ENCODE measurements around the gene ASIC5.
"Not testable (repeated sequence)": the region's sequence is repeated elsewhere in the genome, so short reads cannot be mapped to it uniquely, and the experiment has no call there.

The ASIC5 gene

DNA sequence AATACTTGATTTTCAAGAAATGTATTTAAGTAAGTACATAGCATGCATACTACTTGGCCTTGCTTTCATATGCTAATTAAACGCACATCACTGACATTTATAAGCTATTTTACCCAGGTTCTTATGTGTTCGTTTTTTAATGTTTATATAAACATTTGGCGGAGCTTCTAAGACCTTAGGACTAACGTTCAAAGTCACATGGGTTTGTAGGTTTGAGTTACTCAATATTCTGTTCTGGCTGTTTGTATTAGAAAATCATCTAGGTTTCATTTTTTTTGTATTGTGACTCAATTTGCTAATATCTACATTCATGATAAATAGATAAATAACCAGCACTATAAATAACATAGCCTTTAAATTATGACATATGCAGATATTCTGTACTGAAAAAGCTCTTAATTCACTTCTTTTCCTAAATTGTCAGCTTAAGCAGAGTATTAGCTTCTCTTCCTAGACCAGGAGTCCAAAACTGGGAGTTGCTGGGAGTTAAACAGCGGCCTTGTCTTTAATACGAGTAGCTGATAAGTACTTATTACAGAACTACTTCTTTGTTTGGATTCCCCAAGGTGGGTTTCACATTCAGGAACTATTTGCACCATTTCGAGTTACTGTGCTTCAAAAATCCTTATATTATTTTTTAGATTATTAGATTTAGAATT lies 65.3 kb downstream of the ASIC5 start:
- no peak for DNase-seq (ENCODE audit: extremely low spot score)
- ChIA-PET CTCF (interaction anchor here (1.6 to 1.9 kb wide), 2 partner anchors 9 to 14 kb away, joined by 5 to 7 read pairs; no protein-coding TSS in a partner anchor), POLR2A (no interaction called here)
- TF ChIP-seq, protein P1, sequence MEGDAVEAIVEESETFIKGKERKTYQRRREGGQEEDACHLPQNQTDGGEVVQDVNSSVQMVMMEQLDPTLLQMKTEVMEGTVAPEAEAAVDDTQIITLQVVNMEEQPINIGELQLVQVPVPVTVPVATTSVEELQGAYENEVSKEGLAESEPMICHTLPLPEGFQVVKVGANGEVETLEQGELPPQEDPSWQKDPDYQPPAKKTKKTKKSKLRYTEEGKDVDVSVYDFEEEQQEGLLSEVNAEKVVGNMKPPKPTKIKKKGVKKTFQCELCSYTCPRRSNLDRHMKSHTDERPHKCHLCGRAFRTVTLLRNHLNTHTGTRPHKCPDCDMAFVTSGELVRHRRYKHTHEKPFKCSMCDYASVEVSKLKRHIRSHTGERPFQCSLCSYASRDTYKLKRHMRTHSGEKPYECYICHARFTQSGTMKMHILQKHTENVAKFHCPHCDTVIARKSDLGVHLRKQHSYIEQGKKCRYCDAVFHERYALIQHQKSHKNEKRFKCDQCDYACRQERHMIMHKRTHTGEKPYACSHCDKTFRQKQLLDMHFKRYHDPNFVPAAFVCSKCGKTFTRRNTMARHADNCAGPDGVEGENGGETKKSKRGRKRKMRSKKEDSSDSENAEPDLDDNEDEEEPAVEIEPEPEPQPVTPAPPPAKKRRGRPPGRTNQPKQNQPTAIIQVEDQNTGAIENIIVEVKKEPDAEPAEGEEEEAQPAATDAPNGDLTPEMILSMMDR (IDR thresholded peaks at IDR 0.05; ENCODE audit: control extremely low read depth, extremely low read depth, low read depth, missing control alignments), result no peak

DNA sequence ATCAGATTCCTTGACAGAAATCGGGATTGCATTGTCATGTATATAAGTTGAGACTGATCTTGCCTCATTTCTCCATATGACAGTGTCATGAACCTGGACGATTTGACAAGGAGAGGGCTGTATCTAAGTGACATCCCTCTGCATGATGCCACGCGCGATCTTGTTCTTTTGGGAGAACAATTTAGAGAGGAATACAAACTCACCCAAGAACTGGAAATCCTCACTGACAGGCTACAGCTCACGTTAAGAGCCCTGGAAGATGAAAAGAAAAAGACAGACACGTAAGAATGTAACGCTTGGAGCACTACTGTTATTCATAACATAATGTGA lies 66.3 kb downstream of the ASIC5 start:
- CTCF ChIA-PET, result interaction anchor here (1.6 kb wide), 1 partner anchor 11 kb away, joined by 5 read pairs; no protein-coding TSS in a partner anchor
- DNase-seq (ENCODE audit: extremely low spot score), result no peak
- TF ChIP-seq, protein P1 (IDR thresholded peaks at IDR 0.05; ENCODE audit: control extremely low read depth, extremely low read depth, low read depth, missing control alignments), result no peak
- POLR2A ChIA-PET, result no interaction called here

DNA sequence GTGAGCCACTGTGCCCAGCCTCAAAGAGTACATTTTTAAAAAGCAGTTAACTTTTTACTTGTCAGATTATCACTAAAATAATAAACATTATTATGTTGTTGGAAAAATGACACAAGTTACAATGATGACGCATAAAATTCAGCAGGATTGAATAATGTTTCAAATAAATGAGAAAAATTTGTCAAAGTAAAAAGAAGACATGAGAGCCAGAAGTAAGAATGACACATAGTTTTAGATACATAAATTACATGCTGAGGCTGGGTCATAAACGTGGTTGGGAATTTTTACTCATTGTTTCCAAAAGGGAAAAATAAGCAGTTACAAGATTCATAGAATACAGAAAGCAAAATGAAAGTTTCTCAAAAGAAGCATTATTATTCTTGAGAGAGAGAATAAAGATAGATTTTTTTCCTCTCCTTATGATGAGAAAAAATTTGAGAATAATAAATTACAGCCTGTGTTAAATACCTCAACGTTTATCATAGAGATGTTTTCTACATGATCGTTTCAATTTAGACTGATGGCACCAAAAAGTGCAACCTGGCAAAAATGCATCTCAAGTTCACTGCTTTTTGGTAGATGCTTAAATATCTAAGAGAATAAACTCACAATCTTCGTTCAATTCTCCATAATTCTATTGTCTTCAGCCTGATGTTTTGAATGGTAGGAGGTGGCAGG lies 66.8 kb downstream of the ASIC5 start:
- DNase-seq (ENCODE audit: extremely low spot score), result no peak
- ChIA-PET POLR2A (no interaction called here), CTCF (interaction anchor here (1.0 kb wide), 1 partner anchor 11 kb away, joined by 3 read pairs; no protein-coding TSS in a partner anchor)
- TF ChIP-seq, protein P1 (IDR thresholded peaks at IDR 0.05; ENCODE audit: control extremely low read depth, extremely low read depth, low read depth, missing control alignments), result no peak

DNA sequence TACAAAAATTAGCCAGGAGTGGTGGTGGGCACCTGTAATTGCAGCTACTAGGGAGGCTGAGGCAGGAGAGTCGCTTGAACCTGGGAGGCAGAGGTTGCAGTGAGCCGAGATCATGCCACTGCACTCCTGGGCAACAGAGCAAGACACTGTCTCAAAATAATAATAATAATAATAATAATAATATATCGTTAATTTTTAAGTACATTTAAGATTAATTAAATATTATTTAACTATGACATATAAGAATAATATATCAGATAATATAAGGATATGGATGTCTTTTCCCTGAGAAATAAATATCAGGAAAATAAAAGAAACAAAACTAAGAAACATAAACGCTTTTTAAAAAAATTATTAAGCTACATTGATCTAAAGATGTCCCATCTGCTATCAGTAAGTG lies 68.5 kb downstream of the ASIC5 start:
- DNase-seq (ENCODE audit: extremely low spot score); POLR2A ChIA-PET: not testable (repeated sequence)
- CTCF ChIA-PET, result interaction anchor here (1.1 to 1.7 kb wide), 5 partner anchors 9 to 426 kb away, joined by 3 to 5 read pairs (median 4); partner anchors contain the start of gene CTSO

DNA sequence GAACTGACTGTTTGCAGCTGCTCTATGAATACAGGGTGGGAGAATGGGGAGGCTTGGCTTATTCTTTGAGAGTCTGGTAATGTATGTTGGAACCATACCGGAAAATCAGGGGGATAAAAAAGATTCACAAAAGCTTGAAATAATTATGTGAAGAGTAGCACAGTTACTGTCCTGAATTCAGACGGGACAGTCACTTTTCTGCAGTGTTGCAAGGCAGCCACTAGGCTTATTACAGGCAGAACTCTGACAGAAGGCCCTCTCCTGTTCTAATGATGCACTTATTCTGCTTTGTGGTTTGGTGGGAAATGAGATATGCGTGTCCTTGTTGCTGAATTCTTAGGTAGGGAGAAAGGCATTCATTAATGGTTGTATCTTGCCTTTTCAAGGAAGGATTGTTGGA lies 70.1 kb downstream of the ASIC5 start:
- ChIA-PET CTCF (interaction anchor here (1.0 to 1.7 kb wide), 5 partner anchors 9 to 667 kb away, joined by 3 to 5 read pairs (median 3); no protein-coding TSS in a partner anchor), POLR2A (no interaction called here)
- TF ChIP-seq, protein P1 (IDR thresholded peaks at IDR 0.05; ENCODE audit: control extremely low read depth, extremely low read depth, low read depth, missing control alignments), result no peak
- DNase-seq (ENCODE audit: extremely low spot score), result no peak

DNA sequence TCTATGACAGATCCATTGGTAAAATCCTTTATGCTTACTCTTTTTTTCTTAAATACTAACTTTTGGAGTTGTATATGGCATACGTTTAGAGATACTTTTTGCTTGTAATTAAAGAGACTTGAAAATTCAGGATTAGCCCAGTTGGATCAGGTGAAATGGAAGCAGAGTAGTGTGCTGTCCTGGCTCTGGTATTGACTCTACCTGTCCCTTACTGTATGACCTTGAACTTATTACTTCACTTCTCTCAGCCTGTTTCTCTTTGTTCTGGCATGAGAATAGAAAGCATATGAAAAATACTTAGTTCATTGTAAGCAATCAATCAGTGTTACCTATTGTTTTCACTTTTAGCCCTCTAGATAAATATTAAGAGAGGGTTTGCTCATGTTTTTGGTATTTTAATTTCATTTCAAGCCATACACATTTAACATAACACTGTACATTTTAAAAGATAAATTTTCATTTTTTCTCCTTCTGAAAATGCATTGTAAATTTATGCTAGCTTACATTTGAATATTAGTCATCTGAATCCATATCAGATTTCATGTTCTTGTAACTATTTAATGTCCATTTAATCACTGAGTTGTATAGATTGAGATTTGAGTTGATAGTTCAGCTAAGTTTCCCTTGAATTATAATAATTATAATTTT lies 71.4 kb downstream of the ASIC5 start:
- TF ChIP-seq, protein P1 (IDR thresholded peaks at IDR 0.05; ENCODE audit: control extremely low read depth, extremely low read depth, low read depth, missing control alignments), result no peak
- DNase-seq (ENCODE audit: extremely low spot score), result no peak
- POLR2A ChIA-PET, result interaction anchor here (0.6 kb wide), 1 partner anchor 676 kb away, joined by 6 read pairs; no protein-coding TSS in a partner anchor
- CTCF ChIA-PET, result interaction anchor here (1.0 to 1.7 kb wide), 4 partner anchors 7 to 158 kb away, joined by 3 to 5 read pairs (median 3); no protein-coding TSS in a partner anchor
